NOMO-1 treated with DMSO at 0.1 percent for 48 hours (cell line): ENCODE results near the gene KRTAP5-8.
"Not testable (repeated sequence)": the region's sequence is repeated elsewhere in the genome, so short reads cannot be mapped to it uniquely, and the experiment has no call there.

ENCODE experiments used
- DNase-seq: peaks from one replicate; lab custom pipeline; 2025; ENCODE audit not compliant: unreplicated experiment; lab: John Stamatoyannopoulos, UW

The KRTAP5-8 gene

DNA sequence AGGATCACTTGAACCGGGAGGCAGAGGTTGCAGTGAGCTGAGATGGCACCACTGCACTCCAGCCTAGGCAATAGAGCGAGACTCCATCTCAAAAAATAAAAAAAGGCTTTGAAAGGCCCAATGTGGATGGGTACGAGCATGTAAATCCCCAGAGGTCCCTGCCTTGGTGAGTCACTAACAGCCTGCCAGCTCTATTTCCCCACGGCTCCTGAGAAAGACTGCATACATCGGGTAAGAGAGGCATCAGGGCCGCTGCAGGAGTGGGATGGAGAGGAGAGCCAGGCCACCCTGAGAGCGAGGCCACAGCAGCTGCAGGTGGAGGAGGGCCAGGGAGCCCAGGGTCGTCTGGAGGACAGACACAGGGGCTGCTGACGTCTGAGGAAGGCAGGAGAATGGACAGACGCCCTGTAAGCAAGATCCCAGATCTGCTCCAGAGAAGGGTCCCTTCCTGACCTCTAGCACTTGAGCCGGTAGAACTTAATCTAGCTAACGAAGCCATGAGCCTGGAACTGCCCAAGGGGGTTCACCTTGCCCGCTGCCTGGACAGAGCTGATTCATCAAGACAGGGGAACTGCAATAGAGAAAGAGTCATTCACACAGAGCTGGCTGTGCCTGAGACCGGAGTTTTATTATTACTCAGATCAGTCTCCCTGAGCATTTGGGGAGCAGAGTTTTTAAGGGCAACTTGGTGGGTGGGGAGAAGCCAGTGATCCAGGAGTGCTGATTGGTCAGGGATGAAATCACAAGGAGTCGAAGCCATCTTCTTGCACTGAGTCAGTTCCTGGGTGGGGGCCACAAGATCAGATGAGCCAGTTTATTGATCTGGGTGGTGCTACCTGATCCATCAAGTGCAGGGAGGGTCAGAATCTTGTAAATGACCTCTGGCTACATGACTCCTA is 5.3 kb downstream of the KRTAP5-8 start:
- no peak for DNase-seq

DNA sequence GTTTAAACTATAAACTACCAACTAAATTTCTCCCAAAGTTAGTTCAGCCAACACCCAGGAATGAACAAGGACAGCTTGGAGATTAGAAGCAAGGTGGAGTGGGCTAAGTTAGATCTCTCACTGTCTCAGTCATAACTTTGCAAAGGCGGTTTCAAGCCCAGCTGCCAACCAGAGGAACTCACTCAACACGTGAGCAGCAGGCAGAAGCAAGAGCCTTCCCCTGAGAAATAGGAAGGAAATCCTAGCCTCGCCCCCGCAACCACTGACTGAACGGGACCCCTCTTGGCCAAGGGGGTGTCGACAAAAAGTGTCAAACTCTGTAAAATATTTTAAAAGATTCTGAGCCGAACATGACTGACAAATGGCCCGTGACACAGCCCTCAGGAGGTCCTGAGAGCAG is 6.0 kb downstream of the KRTAP5-8 start:
- DNase-seq: no peak

DNA sequence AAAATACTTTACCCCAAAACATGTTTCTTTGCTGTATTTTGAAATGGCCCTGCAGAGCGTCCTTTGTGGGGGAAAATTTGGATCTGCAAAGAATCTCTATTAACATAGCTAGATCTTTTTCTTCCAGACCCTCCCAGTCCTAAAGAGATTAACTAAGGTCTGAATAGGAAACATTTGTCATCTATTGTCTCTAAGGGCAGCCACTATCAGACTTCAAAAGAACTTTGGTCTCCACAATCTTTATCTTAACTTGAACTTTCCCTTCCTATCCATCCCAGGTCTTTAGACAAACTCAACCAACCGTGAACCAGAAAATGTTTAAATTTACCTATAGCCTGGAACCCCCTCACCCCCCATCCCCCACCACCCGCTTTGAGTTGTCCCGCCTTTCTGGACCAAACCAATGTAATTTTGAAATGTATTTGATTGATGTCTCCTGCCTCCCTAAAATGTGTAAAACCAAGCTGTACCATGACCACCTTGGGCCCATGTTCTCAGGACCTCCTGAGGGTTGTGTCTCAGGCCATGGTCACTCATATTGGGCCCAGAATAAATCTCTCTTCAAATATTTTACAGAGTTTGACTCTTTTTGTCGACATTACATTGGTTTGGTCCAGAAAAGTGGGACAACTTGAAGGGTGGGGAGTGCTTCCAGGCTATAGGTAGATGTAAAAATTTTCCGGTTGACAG is 6.8 kb downstream of the KRTAP5-8 start:
- DNase-seq: no peak

DNA sequence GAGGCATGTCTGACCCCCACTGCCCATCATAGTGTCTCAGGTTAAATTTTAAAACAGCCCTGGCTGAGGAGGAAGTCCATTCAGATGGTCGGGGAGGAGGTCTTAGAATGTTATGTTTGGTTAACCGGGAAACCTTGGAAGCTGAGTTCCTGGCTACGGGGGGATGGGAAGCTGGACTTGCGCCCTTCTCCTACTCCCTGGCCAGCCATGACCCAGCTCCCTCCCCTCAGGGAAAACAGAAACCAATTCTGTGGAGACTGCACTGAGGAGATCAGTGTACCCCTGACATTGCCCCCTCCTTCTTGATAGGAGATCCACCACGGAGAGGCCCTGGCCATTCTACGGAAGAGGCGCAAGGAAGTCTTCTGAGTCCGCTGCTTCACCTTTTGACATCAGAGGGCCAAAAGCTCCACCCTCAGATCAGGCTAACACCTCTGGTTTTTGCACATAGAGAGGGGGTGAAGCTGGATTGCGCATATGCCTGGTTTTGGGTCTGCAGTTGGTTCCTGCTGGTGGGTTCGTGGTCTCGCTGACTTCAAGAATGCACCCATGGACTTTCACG is 7.7 kb downstream of the KRTAP5-8 start:
- DNase-seq: no peak

DNA sequence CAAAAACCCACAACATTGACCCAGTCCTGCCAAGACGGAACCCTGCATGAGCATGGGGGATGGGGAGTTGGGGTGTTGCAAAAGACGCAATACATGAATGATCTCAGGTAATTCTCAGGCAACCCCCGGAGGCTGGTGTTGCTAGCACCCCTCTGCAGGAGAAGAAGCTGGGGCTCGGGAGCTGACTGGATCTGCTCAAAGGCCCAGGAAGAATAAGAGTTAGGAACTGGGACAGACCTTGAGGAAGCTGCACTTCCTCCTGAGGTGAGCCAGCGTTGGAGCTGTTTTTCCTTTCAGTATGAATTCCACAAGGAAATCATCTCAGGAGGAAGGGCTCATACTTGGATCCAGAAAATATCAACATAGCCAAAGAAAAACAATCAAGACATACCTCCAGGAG is 10.3 kb downstream of the KRTAP5-8 start, which contains the start of gene KRTAP5-9:
TSS of gene KRTAP5-9 (plus strand) at position 301 of the 400 bp plus-strand sequence. CDS start 238 bp downstream, outside the sequence.
- no peak for DNase-seq

DNA sequence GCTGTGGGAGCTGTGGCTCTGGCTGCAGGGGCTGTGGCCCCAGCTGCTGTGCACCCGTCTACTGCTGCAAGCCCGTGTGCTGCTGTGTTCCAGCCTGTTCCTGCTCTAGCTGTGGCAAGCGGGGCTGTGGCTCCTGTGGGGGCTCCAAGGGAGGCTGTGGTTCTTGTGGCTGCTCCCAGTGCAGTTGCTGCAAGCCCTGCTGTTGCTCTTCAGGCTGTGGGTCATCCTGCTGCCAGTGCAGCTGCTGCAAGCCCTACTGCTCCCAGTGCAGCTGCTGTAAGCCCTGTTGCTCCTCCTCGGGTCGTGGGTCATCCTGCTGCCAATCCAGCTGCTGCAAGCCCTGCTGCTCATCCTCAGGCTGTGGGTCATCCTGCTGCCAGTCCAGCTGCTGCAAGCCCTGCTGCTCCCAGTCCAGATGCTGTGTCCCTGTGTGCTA is 10.9 kb downstream of the KRTAP5-8 start:
- no peak for DNase-seq

DNA sequence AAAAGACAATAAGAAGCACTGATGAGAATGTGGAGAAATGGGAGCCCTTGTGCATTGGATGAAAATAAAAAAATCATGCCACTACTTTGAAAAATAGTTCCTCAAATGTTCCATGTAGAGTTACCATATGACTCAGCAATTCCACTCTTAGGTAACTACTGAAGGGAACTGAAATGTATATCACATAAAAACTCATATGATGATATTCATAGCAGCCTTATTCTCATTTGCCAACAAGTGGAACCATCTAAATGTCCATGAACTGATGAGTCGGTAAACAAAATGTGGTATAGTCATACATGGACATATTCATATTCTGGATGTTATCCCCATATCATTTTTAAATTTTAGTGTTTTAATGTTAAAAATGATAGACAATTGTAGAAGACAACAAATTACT is 13.9 kb downstream of the KRTAP5-8 start:
- peak; percentile 70 for DNase-seq

DNA sequence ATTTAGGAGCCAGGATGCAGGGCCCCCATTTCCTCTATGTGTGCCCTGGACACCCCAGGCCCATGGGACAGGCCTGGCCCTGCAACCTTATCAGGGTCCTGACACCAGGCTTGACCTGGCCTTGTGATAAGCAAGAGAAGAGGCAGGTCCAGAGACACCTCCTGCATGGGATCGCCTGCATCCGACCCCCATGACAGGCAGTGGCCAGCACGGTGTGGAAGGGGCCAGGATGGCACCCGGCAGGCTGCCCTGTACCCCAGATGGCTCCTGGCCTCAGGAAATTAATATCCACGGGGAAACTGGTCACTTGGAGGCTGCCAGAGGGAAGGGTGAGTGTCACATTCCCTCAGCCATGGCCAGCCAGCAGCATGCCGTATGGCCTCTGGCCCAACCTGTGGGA is 17.2 kb downstream of the KRTAP5-8 start:
- DNase-seq: no peak

DNA sequence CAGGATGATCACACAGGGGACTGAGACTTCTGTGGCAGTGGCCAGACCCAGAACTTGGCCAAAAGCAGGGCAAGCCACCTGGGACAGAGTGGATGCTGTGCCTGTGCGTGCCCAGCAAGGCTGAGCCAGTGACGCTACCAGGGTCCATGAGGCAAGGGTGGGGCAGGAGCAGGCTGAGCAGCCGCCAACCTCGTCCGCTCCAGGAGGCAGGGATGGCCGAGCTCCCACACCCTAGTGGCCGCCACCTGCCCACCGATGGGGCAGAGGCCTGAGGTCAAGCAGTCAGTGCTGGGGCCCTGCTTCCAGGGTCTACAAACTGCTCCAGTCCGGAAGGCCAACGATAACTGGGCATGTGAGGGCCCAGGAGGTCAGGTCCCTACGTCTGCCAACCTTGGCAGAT is 17.7 kb downstream of the KRTAP5-8 start:
- no peak for DNase-seq

DNA sequence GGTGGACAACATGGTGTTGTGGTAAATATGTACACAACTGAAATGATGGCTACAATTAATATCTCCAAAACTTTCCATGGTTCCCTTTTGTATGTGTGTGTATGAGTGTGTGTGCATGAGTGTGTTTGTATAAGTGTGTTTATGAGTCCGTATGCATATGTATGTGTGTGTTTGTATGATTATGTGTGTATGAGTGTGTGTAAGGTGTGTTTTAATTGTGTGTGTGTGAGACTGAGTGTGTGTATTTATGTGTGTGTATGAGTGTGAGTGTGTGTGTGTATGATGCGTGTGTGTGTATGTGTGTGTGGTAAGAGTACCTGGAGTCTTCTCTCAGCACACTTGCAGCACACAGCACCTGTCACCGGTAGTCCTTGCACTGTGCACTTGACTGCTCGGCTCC is 18.2 kb downstream of the KRTAP5-8 start:
- no peak for DNase-seq

DNA sequence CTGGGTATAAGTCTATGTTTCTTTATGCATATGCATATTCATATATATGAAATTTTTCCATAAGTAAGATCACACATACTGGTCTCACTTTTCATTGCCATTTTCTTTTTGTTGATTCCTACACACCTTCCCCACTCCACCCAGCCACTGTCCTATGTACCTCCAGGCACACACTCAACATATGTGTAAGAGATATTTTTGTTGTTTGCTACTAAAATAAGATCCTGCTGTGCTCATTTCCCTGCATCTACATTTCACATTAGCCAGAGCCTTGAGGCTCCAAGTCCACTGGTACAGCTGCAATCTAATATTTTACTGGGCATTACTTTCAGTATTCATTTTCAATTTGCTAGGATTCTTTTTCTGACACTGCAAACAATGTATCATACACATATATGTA is 19.4 kb downstream of the KRTAP5-8 start:
- no peak for DNase-seq

DNA sequence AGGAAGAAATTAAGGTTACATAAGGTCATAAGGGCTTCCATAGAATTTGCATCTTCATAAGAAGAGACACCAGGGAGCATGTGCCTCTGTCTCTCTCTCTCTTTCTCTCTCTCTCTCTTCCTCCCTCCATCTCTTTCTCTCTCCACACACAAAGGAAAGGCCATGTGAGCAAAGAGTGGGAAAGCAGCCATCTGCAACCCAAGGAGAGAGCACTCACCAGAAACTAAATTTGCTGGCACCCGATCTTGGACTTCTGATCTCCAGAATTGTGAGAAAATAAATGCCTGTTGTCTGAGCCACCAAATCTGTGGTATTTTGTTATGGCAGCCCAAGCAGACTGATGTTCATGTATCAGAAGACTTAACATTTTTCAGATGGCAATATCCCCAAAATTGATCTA is 21.2 kb downstream of the KRTAP5-8 start:
- DNase-seq: no peak

DNA sequence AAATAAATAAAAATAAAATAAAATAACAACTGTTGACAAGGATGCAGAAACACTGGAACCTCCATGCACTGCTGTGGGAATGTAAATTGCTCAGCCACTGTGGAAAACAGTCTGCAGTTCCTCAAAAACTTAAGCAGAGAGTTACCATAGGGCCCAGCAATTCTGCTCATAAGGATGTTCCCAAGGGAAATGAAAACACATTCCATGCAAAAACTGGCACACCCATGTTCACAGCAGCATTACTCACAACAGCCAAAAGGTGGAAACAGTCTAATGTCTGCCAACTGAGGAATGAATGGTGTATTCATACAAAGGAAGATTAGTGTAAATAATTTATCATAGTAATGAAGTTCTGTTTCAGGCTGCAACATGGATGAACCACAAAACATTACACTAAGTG is 24.3 kb downstream of the KRTAP5-8 start:
- no peak for DNase-seq

DNA sequence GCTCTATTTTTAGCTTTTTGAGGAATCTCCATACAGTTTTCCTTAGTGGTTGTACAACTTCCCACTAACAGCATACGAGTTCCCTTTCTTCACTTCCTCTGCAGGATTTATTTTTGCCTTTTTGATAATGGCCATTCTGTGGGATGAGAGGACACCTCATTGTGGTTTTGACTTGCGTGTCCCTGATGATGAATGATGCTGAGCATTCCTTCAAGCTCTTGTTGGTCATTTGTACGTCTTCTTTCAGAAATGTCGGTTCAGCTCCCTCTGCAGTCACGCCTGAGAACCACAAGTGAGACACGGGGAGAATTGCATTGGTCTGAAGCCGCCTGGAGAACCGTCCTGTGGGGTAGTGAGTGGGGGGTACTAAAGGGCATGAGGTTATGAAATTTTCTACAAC is 25.6 kb downstream of the KRTAP5-8 start:
- DNase-seq: peak; percentile 28

DNA sequence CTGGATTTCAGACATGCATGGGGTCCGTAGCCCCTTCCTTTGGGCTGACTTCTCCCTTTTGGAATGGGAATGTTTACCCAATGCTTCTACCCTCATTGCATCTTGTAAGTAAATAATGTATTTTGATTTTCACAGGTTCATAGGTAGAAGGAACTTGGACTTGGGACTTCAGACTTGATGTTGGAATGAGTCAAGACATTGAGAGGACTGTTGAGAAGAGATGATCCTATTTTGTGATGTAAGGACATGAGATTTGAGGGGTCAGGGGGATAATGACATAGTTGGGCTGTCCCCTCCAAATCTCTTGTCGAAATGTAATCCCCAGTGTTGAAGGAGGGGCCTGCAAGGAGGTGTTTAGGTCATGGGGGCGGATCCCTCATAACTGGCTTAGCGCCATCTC is 26.6 kb downstream of the KRTAP5-8 start:
- no peak for DNase-seq

DNA sequence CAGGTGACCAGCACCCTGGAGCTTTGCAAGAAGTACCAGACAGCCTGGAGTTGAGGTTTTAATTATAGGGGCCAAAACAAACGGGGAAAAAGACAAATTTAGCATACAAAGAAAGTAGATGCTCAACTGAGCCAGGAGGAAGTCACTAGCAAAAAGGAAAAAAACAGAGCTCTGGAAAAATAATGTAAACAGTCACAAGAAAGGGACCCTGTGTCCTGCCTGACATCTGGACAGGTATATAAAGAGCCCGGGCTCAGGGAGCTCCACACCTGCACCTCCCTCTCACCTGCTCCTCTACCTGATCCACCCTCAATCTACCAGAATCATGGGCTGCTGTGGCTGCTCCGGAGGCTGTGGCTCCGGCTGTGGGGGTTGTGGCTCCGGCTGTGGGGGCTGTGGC is 27.4 kb downstream of the KRTAP5-8 start, which contains the start of gene KRTAP5-10:
TSS of gene KRTAP5-10 (plus strand) at position 301 of the 400 bp plus-strand sequence. CDS start at position 326, 25 bp downstream.
- DNase-seq: no peak

DNA sequence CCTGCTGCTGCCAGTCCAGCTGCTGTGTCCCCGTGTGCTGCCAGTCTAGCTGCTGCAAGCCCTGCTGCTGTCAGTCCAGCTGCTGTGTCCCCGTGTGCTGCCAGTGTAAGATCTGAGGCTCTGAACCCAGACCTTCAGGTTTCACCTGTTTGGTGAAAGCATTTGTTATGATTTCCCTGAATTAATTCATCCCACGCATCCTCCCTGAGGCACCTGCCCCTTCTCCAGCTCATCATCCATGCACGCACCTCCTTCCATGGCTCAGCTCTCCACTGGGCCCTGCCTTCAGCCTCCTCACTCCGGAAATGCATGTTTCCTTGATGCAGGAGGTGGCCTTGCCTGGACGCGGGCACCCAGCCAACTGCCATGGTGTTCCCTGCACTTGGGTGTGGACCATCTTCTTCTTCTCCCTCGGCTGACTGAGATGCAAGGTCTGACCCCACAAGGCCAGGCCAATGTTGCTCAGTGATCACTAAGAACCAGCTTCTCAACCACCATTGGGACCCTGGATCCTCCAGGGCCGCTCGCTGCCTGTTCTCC is 28.3 kb downstream of the KRTAP5-8 start:
- DNase-seq: no peak

DNA sequence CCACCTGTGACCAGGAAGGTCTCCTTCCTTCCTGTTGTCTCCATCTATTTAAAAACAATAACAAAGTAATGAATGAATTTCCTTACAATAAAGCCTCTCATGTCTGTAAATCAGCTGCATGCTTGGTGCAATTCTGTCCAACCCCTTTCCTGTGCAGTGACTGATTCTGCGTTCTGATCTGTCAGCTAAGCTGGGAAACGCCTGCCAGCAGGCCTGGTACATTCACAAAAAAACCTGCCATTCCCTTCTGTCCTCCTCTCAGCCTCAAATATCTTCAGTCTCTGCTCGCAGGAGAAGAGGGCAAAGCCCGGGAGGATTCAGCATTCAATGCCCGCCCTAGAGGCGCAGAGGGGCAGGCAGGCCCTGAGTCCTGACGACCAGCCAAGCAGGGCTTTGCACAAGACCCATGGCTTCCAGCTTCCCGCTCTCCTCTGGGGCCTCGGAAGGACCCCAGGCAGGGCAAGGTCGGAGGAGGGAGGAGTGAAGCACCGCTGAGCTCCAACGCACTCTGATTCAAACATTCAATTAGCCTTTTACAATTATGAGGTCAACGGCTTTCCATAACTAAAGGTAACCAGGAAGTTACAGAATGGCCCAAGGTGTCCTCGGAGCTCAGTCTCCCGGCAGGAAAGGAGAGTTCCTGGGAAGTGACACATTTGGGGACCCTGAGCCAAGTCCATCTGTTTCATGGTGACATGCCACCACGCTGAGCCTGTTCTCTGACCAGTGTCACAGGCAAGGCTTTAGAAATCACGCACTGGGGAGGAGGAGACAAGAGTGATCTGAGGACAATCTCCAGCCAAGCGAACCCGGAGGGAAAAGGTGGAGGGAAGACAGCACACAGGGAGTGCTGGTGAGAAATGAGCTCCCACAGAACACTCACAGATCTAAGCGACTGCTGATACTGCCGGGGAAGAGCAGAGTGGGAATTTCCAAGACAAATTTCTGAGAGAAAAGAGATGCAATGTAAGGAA is 29.1 kb downstream of the KRTAP5-8 start:
- DNase-seq: not testable (repeated sequence)

DNA sequence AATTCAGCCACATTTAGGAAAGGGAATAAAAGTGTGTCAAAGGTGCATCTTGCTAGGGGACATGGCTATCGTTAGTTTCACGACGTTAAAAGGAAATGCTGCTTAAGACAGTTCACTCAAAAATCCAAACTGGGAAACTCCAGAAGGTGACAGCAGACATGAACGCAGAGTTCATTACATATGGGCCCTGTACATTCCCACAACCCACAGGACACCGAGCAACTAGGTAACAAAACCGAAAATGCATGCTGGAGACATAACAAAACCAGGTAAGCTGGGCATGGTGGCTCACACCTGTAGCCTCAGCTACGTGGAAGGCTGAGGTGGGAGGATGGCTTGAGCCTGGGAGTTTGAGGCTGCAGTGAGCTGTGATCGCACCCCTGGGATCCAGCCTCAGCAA is 29.8 kb downstream of the KRTAP5-8 start:
- DNase-seq: not testable (repeated sequence)

DNA sequence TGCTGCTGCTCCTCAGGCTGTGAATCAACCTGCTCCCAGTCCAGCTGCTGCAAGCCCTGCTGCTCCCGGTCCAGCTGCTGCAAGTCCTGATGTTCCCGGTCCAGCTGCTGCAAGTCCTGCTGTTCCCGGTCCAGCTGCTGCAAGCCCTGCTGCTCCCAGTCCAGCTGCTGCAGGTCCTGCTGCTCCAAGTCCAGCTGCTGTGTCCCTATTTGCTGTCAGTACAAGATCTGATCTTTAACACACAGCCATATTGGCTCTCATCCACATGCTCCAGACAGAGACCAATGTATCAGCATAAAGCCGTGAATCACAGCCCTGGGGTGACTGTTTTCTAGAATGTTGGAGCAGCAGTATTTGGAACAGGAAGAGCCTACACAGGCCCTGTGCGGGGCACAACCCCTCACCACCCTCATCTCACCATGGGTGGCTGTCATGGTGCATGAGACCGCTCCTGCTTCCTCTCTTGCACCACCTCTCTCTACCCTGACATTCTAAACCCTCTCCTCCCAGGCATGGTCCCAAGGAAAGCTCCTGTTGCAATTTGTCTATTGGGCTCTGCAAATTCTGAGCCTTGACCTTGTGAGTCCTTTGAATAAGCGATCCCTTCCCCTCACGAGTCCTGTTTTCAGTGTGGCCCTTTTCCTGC is 31.0 kb downstream of the KRTAP5-8 start:
- no peak for DNase-seq
